Neural crest cell (in vitro differentiated cells): ENCODE results near the gene WNT6. TPM values are rescaled to one million over a fixed set of nuclear protein-coding genes. Genes with fewer than 3 reads are reported as not detected.

Experiments used
- DNase-seq: peaks from one replicate; pipeline ENCODE4 v3.0.0; 2021; ENCODE audit warnings: low read depth, mixed read lengths, low spot score
- H3K27ac Mint-ChIP-seq: one replicate; pipeline ENCODE4 v1.8.0; 2021; ENCODE audit warnings: mild to moderate bottlenecking, mixed read lengths; ENCODE audit not compliant: unreplicated experiment
- H3K27me3 Mint-ChIP-seq: 2 replicates; pipeline ENCODE4 v1.8.0; 2021; ENCODE audit warnings: low read depth, mild to moderate bottlenecking, mixed read lengths
- H3K36me3 Mint-ChIP-seq: 2 replicates; pipeline ENCODE4 v1.8.0; 2021; ENCODE audit warnings: low read depth, mild to moderate bottlenecking, mixed read lengths
- H3K4me1 Mint-ChIP-seq: 2 replicates; pipeline ENCODE4 v1.8.0; 2021; ENCODE audit warnings: mixed read lengths
- H3K4me3 Mint-ChIP-seq: one replicate; pipeline ENCODE4 v1.8.0; 2021; ENCODE audit warnings: mild to moderate bottlenecking, mixed read lengths
- H3K9me3 Mint-ChIP-seq: 2 replicates; pipeline ENCODE4 v1.8.0; 2021; ENCODE audit warnings: mixed read lengths
- CTCF ChIP-seq: fragments of 200-600 bp; sonication (generic); conservative IDR thresholded peaks from 2 replicates; pipeline ENCODE4 v1.5.0; 2021; ENCODE audit warnings: antibody characterized with exemption, mild to moderate bottlenecking
- total RNA-seq: library from RNA; stranded (reverse); gene quantifications from 2 replicates; pipeline ENCODE4 v1.2.1, GENCODE V29; 2021

Gene WNT6
- total RNA-seq, 1 donor from 2014 or later = not detected

GRCh38 chr2:218865396-218865795 is 5.8 kb downstream of the WNT6 start:
- H3K27ac Mint-ChIP-seq = no peak overlapping the region

GRCh38 chr2:218865999-218866398 is 6.4 kb downstream of the WNT6 start:
- H3K36me3 Mint-ChIP-seq = no peaks in the 10 kb centered on the region
- no peak overlapping the region for H3K4me3 Mint-ChIP-seq
- H3K4me1 Mint-ChIP-seq = peaks cover 3% of the 10 kb centered on the region
- no peaks in the 10 kb centered on the region for H3K9me3 Mint-ChIP-seq
- no peak overlapping the region for H3K27ac Mint-ChIP-seq
- peaks cover 88% of the 10 kb centered on the region for H3K27me3 Mint-ChIP-seq
- DNase-seq = no peak
- TF ChIP-seq CTCF = no peak

More at GRCh38 chr2:218865396-218865795, 5.8 kb downstream of the WNT6 start:
- no peaks in the 10 kb centered on the region for H3K9me3 Mint-ChIP-seq
- peaks cover 6% of the 10 kb centered on the region for H3K4me1 Mint-ChIP-seq
- H3K36me3 Mint-ChIP-seq = no peaks in the 10 kb centered on the region
- peaks cover 88% of the 10 kb centered on the region for H3K27me3 Mint-ChIP-seq
- no peak for TF ChIP-seq CTCF
- H3K4me3 Mint-ChIP-seq = no peak overlapping the region
- DNase-seq = no peak

- DNase-seq = no peak
- H3K27me3 Mint-ChIP-seq = peaks cover 87% of the 10 kb centered on the region
- no peak overlapping the region for H3K4me3 Mint-ChIP-seq
- H3K27ac Mint-ChIP-seq = no peak overlapping the region
- no peaks in the 10 kb centered on the region for H3K4me1 Mint-ChIP-seq
- H3K9me3 Mint-ChIP-seq = no peaks in the 10 kb centered on the region
- no peak for TF ChIP-seq CTCF
- H3K36me3 Mint-ChIP-seq = no peaks in the 10 kb centered on the region
Measured at GRCh38 chr2:218867900-218868299, 8.3 kb downstream of the WNT6 start.

GRCh38 chr2:218869064-218869463 is 9.5 kb downstream of the WNT6 start:
- peaks cover 87% of the 10 kb centered on the region for H3K27me3 Mint-ChIP-seq
- no peaks in the 10 kb centered on the region for H3K9me3 Mint-ChIP-seq
- H3K4me1 Mint-ChIP-seq = no peaks in the 10 kb centered on the region
- no peak for TF ChIP-seq CTCF
- no peak for DNase-seq
- no peaks in the 10 kb centered on the region for H3K36me3 Mint-ChIP-seq
- no peak overlapping the region for H3K27ac Mint-ChIP-seq
- no peak overlapping the region for H3K4me3 Mint-ChIP-seq

GRCh38 chr2:218870984-218871344 is 11.4 kb downstream of the WNT6 start:
- H3K4me3 Mint-ChIP-seq = no peak overlapping the region
- H3K36me3 Mint-ChIP-seq = no peaks in the 10 kb centered on the region
- TF ChIP-seq CTCF = no peak
- no peak overlapping the region for H3K27ac Mint-ChIP-seq
- H3K27me3 Mint-ChIP-seq = peaks cover 98% of the 10 kb centered on the region
- no peaks in the 10 kb centered on the region for H3K9me3 Mint-ChIP-seq
- H3K4me1 Mint-ChIP-seq = no peaks in the 10 kb centered on the region
- no peak for DNase-seq
